Small intestine (tissue), 7 donors: ENCODE measurements around the gene PSMB5. TPM values are rescaled to one million over a fixed set of nuclear protein-coding genes. Genes with fewer than 3 reads are reported as not detected.
"Not testable (repeated sequence)": the region's sequence is repeated elsewhere in the genome, so short reads cannot be mapped to it uniquely, and the experiment has no call there.

Experiments
- DNase-seq, 2 donors: peaks; one replicate each; pipeline versions ENCODE4 v3.0.0 to v3.0.0-alpha.2; 2013
- FAIRE-seq: peaks from 2 replicates; lab custom pipeline; 2012; peaks lifted over from hg19 to GRCh38; lab: Jason Lieb, UNC
- H3K27ac ChIP-seq, 3 donors: one replicate each; pipeline ENCODE4 v1.5.1; 2013; ENCODE audit warnings: low read length in 2 of 3, mild to moderate bottlenecking in 2 of 3, control low read depth in 1 of 3, inconsistent platforms in 1 of 3, low read depth in 1 of 3, moderate library complexity in 1 of 3
- H3K27me3 ChIP-seq, 3 donors: one replicate each; pipeline ENCODE4 v1.6.1; 2013; ENCODE audit warnings: low read length in 3 of 3, inconsistent platforms in 1 of 3; ENCODE audit not compliant: control insufficient read depth in 3 of 3, insufficient read depth in 3 of 3
- H3K36me3 ChIP-seq, 3 donors: one replicate each; pipeline ENCODE4 v1.6.1; 2013; ENCODE audit warnings: low read length in 3 of 3, inconsistent platforms in 1 of 3, low read depth in 1 of 3, mild to moderate bottlenecking in 1 of 3, moderate library complexity in 1 of 3; ENCODE audit not compliant: control insufficient read depth in 3 of 3, insufficient read depth in 2 of 3
- H3K4me1 ChIP-seq, 3 donors: one replicate each; pipeline ENCODE4 v1.6.1; 2013; ENCODE audit warnings: low read length in 2 of 3, inconsistent platforms in 1 of 3, low read depth in 1 of 3, mild to moderate bottlenecking in 1 of 3, moderate library complexity in 1 of 3; ENCODE audit not compliant: control insufficient read depth in 3 of 3, insufficient read depth in 2 of 3
- H3K4me3 ChIP-seq, 3 donors: one replicate each; pipeline ENCODE4 v1.5.1; 2013; ENCODE audit warnings: low read length in 3 of 3, control low read depth in 1 of 3, inconsistent platforms in 1 of 3, low read depth in 1 of 3, mild to moderate bottlenecking in 1 of 3, moderate library complexity in 1 of 3
- H3K9me3 ChIP-seq, 2 donors: one replicate each; pipeline ENCODE4 v1.6.1; 2013; ENCODE audit warnings: low read depth in 1 of 2, low read length in 1 of 2; ENCODE audit not compliant: control insufficient read depth in 2 of 2, insufficient read depth in 1 of 2
- WGBS, 3 donors: extraction: QIAGEN DNeasy Blood & Tissue Kit; methylation state at CpG; one replicate each; pipeline ENCODE4 v1.1.7; 2013; 5-methylcytosine and 5-hydroxymethylcytosine counted together
- polyA plus RNA-seq, 4 donors: library from polyadenylated mRNA; stranded (reverse) in 3 of 4; unstranded in 1 of 4; fragments of 200-250 nt in 3 of 4; fragments of 120-200 nt in 1 of 4; gene quantifications; one replicate each; pipeline versions ENCODE4 v1.2.1 to v1.2.3, GENCODE V29; 2013
- donor health status: healthy with polysubstance abuse.
- donor health status: control.
- donor health status: control.
- donor health status: Bipolar disorder and iron deficiency.
- donor health status: healthy.

Gene PSMB5
- polyA plus RNA-seq, 4 donors: 84.0 to 166 (median 92.8) TPM

DNA sequence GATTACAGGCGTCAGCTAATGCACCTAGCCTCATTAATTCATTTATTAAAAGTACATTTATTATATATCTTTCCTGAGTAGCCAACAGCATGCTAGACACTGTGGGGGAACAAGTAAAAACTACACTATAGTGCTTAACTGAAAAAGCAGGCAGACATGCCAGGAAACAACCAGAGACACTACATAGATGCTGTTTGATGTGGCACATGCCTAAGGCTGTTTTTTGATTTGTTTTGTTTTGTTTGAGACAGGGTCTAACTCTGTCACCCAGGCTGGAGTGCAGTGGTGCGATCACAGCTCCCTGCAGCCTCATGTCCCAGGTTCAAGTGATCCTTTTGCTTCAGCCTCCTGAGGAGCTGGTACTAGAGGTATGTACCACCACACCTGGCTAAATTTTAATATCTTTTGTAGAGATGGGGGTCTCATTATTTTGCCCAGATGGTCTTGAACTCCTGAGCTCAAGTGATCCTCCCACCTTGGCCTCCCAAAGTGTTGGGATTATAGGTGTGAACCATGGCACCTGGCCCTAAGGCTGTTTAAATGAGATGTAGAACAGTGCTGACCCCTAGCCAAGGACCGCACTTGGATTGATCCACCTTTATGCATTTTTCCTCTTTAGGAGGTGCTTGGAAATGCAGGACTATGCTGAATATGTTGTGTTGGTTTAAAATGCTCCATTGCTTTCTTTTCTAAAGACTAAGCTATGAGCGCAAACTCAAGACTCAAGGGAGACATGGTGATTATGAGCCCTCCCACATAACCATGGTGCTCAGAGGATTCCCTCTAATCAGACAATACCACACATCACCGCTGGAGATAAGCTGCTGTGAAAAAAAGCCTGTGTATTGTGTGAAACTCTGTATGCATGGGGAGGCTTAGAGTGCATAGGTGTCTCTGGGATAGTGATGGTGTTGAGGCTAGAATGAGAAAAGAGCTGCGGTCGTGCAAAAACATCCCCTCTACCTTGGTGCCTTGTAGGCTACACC lies 14.3 kb downstream of the PSMB5 start:
- 90 to 93% (median 90%) methylated on average over 7 of the region's 7 CpGs for WGBS, 3 donors
- Histone ChIP-seq H3K36me3 (peaks cover 0 to 14% (median 2%) of the 10 kb centered on the region in 3 donors), H3K27ac (no peak overlapping the region), H3K27me3 (no peaks in the 10 kb centered on the region), H3K4me3 (no peak overlapping the region), H3K9me3 (no peaks in the 10 kb centered on the region), H3K4me1 (peaks cover 0 to 10% (median 0%) of the 10 kb centered on the region in 3 donors)
- DNase-seq (no peak), FAIRE-seq (no peak)

DNA sequence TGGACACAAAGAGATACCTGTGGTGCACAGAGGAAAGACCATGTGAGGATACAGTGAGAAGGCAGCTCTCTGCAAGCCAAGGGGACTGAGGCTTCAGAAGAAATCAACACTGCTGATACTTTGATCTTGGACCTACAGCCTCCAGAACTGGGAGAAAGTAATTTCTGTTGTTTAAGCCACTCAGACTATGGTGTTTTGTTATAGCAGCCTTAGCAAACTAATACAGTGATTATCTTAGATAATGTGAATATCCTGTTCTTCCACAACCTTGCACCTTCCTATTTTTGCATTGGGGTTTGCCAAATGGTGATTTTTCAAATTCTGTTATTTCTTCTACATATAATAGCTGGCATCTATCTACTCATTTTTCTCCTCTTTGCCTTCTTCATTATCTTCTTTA lies 16.6 kb downstream of the PSMB5 start:
- Histone ChIP-seq H3K27ac (no peak overlapping the region), H3K27me3 (no peaks in the 10 kb centered on the region), H3K4me1 (no peaks in the 10 kb centered on the region), H3K36me3 (peaks cover 0 to 2% (median 0%) of the 10 kb centered on the region in 3 donors), H3K4me3 (no peak overlapping the region), H3K9me3 (no peaks in the 10 kb centered on the region)
- FAIRE-seq: no peak
- DNase-seq: no peak

DNA sequence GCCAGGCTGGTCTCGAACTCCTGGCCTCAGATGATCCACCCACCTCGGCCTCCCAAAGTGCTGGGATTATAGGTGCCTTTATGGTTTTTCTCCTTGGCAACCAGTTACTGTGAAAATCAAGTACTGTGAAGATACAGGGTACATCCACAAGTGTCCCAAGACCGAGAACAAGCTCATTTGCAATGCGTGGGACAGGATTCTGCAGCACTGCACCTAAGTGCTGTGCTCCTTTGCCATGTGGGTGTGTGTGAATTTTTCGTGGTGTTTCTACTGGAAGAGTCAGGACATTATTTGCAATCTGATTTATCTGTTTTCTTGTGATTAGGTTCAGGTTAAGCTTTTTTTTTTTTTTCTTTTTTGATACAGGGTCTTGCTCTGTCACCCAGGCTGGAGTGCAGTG lies 17.6 kb downstream of the PSMB5 start:
- DNase-seq (no peak), FAIRE-seq (no peak)
- Histone ChIP-seq H3K4me3 (no peak overlapping the region), H3K4me1 (no peaks in the 10 kb centered on the region), H3K27ac (no peak overlapping the region), H3K27me3 (no peaks in the 10 kb centered on the region), H3K9me3 (no peaks in the 10 kb centered on the region), H3K36me3 (no peaks in the 10 kb centered on the region)
- WGBS, 3 donors: 71 to 88% (median 79%) methylated on average over 5 of the region's 5 CpGs

DNA sequence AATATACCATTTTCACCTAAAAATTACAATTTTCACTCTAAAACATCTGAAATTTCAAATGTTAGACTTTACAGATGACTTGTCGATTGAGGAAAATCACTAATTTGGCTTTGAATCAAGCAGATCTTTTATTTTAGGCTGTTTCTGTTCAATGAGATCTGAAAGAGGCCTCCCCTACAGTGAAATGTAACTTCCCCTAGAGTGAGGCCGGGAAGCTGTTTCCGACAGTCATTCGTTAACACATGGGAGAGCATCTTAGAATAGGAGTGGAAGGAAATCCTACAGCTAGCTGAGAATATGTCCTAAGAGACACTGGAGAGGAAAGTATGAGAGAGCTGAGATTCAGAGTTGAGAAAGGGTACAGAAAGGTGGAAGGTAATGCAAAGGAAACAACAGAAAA lies 19.1 kb downstream of the PSMB5 start:
- WGBS, 3 donors: 75 to 95% (median 91%) methylated on average over 4 of the region's 4 CpGs
- no peak overlapping the region for H3K4me3 ChIP-seq
- H3K36me3 ChIP-seq: no peaks in the 10 kb centered on the region
- DNase-seq: no peak
- H3K4me1 ChIP-seq: no peaks in the 10 kb centered on the region
- no peaks in the 10 kb centered on the region for H3K27me3 ChIP-seq
- no peak overlapping the region for H3K27ac ChIP-seq
- no peak for FAIRE-seq
- H3K9me3 ChIP-seq: no peaks in the 10 kb centered on the region

DNA sequence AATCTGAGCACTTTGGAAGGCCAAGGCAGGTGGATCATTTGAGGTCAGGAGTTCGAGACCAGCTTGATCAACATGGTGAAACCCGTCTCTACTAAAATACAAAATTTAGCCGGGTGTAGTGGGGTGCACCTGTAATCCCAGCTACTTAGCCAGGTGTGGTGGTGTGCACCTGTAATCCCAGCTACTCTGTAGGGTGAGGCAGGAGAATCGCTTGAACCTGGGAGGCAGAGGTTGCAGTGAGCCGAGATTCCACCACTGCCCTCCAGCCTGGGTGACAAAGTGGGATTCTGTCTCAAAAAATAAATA lies 21.0 kb downstream of the PSMB5 start:
- not testable (repeated sequence) for H3K36me3 ChIP-seq, DNase-seq, FAIRE-seq, H3K4me1 ChIP-seq, H3K9me3 ChIP-seq, H3K4me3 ChIP-seq, H3K27ac ChIP-seq, H3K27me3 ChIP-seq
- 83 to 92% (median 89%) methylated on average over 5 of the region's 5 CpGs for WGBS, 3 donors

DNA sequence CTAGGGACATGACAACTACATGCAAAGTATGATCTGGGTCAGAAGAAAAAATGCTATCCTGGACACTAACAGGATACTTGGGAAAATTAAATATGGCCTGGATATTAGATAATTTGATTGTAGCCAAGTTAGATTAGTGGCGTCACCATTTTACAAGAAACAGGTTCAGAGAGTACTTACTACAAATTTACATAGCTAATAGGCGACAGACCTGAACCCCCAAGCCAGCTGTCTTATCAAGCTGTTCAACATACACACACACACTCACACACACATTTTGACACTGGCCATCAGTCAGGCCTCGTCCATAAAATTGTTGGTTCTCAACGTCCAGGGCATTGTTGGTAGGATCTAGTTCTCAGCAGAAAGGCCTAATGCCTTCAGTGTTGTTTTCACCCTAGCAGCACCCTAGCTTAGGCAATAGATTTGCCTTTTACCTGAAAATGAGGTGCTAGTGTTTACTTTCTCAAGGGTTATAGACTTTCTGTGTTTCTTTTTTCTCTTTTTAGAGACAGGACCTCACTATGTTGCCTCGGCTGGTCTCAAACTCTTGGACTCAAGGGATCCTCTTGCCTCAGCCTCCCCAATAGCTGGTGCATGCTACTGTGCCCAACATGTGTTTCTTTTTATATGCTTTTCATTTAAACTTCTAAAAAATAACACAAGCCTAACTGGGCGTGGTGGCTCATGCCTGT lies 21.5 kb downstream of the PSMB5 start:
- FAIRE-seq (no peak), DNase-seq (no peak)
- 69 to 84% (median 81%) methylated on average over 6 of the region's 6 CpGs for WGBS, 3 donors
- H3K9me3 ChIP-seq: no peaks in the 10 kb centered on the region
- H3K27ac ChIP-seq: no peak overlapping the region
- H3K36me3 ChIP-seq: no peaks in the 10 kb centered on the region
- H3K4me3 ChIP-seq: no peak overlapping the region
- H3K27me3 ChIP-seq: no peaks in the 10 kb centered on the region
- H3K4me1 ChIP-seq: peaks cover 0 to 8% (median 0%) of the 10 kb centered on the region in 3 donors

DNA sequence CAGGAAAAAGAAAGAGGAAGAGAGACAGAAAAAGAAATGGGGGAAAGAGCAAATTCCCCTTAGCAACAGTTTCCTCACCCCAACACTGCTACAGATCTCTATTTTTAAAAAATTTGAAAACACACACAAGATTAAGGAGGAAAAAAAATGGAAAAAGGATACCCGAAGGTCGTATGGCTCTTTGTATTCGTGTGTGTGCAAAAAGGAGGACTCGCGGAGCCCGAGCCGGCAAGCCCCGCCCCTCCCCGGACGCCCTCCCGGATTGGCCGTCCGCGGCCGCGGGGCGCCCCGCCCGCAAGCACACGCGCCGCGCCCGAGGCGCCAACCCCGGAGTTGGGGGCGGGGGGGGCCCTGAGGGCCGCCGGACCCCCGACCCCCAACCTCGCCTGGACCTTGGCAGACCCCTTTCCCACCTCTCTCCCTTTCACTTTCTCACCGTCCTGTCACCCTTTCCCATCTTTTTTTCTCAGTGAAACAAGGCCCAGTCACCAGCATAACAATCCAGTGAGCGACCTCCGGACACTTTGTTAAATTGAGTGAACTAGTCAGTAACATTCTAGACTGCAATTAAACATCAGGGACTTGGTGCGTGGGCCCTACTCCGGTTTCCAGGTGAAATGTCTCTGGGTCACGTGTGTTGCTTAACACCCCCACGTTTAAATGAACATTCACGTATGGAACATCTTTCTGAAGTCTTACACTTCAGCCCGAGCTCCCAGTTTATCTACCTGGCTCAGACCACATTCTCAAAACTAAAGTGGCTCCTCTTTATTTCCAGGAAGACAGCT lies 24.6 kb downstream of the PSMB5 start, which contains the start of gene C14orf93:
Gene C14orf93, minus strand, starts transcription at position 205 of the 788 bp plus-strand sequence. CDS start 11,120 bp downstream, outside the sequence.
- DNase-seq: peak; percentile 79 to 90
- 1 to 2% (median 2%) methylated on average over 31 to 40 of the region's 40 CpGs for WGBS, 3 donors
- Histone ChIP-seq H3K4me3 (peak within 1 kb of the TSS; percentile 41 to 73 (median 62)), H3K9me3 (no peaks in the 10 kb centered on the region), H3K4me1 (peaks cover 0 to 20% (median 3%) of the 10 kb centered on the region in 3 donors), H3K36me3 (no peaks in the 10 kb centered on the region), H3K27ac (peak within 1 kb of the TSS; percentile 54 to 96 (median 83)), H3K27me3 (no peaks in the 10 kb centered on the region)
- no peak for FAIRE-seq

DNA sequence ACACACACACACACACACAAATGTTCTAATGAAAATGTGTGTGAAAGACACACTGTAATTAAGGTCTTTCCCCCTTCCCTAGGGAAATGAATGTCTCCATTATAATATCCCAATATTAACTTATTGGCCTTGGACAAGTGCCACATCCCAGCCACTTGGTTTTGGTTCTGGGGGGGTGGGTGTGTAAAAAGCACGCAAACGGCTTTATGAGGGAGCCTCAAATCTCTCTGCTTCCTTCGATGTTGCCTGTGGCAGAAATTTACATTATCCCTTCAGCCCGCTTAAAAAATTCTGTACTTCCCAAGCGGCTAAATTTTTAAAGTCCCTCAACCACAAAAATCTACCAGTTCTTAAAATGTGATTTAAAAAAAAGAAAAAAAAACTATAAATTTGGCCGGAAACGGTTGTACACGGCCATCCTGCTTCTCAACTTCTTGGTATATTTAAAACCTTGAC lies 25.2 kb downstream of the PSMB5 start:
- no peak for DNase-seq
- Histone ChIP-seq H3K4me3 (peak overlapping the region in 2 of 3 donors; percentile 62 to 73), H3K27me3 (no peaks in the 10 kb centered on the region), H3K4me1 (peaks cover 0 to 20% (median 3%) of the 10 kb centered on the region in 3 donors), H3K9me3 (no peaks in the 10 kb centered on the region), H3K36me3 (no peaks in the 10 kb centered on the region), H3K27ac (peak overlapping the region; percentile 54 to 96 (median 83))
- 12 to 25% (median 18%) methylated on average over 8 of the region's 8 CpGs for WGBS, 3 donors
- no peak for FAIRE-seq
